Hematopoietic multipotent progenitor cell treated with erythropoietin and hydrocortisone succinate and interleukin-3 and kit ligand, for 17 days (in vitro differentiated cells): ENCODE results near the gene KIFC1.
"Not testable (repeated sequence)": the region's sequence is repeated elsewhere in the genome, so short reads cannot be mapped to it uniquely, and the experiment has no call there.

Experiments used
- DNase-seq: peaks from one replicate; pipeline ENCODE4 v3.0.0-alpha.2; 2015; ENCODE audit warnings: low spot score

Gene KIFC1

GRCh38 chr6:33391278-33391921 is at the start of gene KIFC1:
TSS of gene KIFC1 (plus strand) at chr6:33391823. CDS start at chr6:33391986, 163 bp downstream.
- DNase-seq = peak; percentile 99

- DNase-seq = not testable (repeated sequence)
Measured at GRCh38 chr6:33343606-33343952, 48.0 kb upstream of the KIFC1 start.

GRCh38 chr6:33343953-33344611 is 47.5 kb upstream of the KIFC1 start:
- peak; percentile 45 for DNase-seq

GRCh38 chr6:33344701-33345697 is 46.6 kb upstream of the KIFC1 start:
- peak; percentile 87 for DNase-seq

- DNase-seq = not testable (repeated sequence)
Measured at GRCh38 chr6:33346972-33347371, 44.7 kb upstream of the KIFC1 start.

GRCh38 chr6:33347816-33348215 is 43.8 kb upstream of the KIFC1 start:
- DNase-seq = no peak

- not testable (repeated sequence) for DNase-seq
Measured at GRCh38 chr6:33355860-33356259, 35.8 kb upstream of the KIFC1 start.

- DNase-seq = no peak
Measured at GRCh38 chr6:33356295-33356694, 35.3 kb upstream of the KIFC1 start.

- not testable (repeated sequence) for DNase-seq
Measured at GRCh38 chr6:33357160-33357871, 34.3 kb upstream of the KIFC1 start.

GRCh38 chr6:33359331-33359730 is 32.3 kb upstream of the KIFC1 start:
- DNase-seq = no peak

GRCh38 chr6:33363486-33363885 is 28.1 kb upstream of the KIFC1 start:
- not testable (repeated sequence) for DNase-seq

- DNase-seq = not testable (repeated sequence)
Measured at GRCh38 chr6:33364475-33365205, 27.0 kb upstream of the KIFC1 start.

- DNase-seq = not testable (repeated sequence)
Measured at GRCh38 chr6:33365206-33365971, 26.2 kb upstream of the KIFC1 start.

- no peak for DNase-seq
Measured at GRCh38 chr6:33367009-33367714, 24.5 kb upstream of the KIFC1 start.

- not testable (repeated sequence) for DNase-seq
Measured at GRCh38 chr6:33367715-33368025, 24.0 kb upstream of the KIFC1 start.

- not testable (repeated sequence) for DNase-seq
Measured at GRCh38 chr6:33371901-33372300, 19.7 kb upstream of the KIFC1 start.

- no peak for DNase-seq
Measured at GRCh38 chr6:33372526-33373123, 19.0 kb upstream of the KIFC1 start.

- DNase-seq = no peak
Measured at GRCh38 chr6:33373960-33374910, 17.4 kb upstream of the KIFC1 start.
